Endothelial cell (in vitro differentiated cells): ENCODE results near the gene CSNK2A2. TPM values are rescaled to one million over a fixed set of nuclear protein-coding genes. Genes with fewer than 3 reads are reported as not detected.

ENCODE experiments used
- DNase-seq: peaks from one replicate; pipeline ENCODE4 v3.0.0; 2021; ENCODE audit warnings: low spot score
- H3K27ac Mint-ChIP-seq: one replicate; pipeline ENCODE4 v1.8.0; 2021; ENCODE audit warnings: mixed read lengths, inconsistent platforms; ENCODE audit not compliant: unreplicated experiment
- H3K27me3 Mint-ChIP-seq: one replicate; pipeline ENCODE4 v1.8.0; 2021; ENCODE audit warnings: mild to moderate bottlenecking, moderate library complexity, mixed read lengths, inconsistent platforms; ENCODE audit not compliant: unreplicated experiment
- H3K36me3 Mint-ChIP-seq: one replicate; pipeline ENCODE4 v1.8.0; 2021; ENCODE audit warnings: mild to moderate bottlenecking, low read depth, mixed read lengths, inconsistent platforms; ENCODE audit not compliant: unreplicated experiment
- H3K4me1 Mint-ChIP-seq: one replicate; pipeline ENCODE4 v1.8.0; 2021; ENCODE audit warnings: mild to moderate bottlenecking, mixed read lengths, inconsistent platforms; ENCODE audit not compliant: unreplicated experiment
- H3K4me3 Mint-ChIP-seq: one replicate; pipeline ENCODE4 v1.8.0; 2021; ENCODE audit warnings: mild to moderate bottlenecking, mixed read lengths, inconsistent platforms; ENCODE audit not compliant: unreplicated experiment
- H3K9me3 Mint-ChIP-seq: one replicate; pipeline ENCODE4 v1.8.0; 2021; ENCODE audit warnings: mixed read lengths, inconsistent platforms; ENCODE audit not compliant: unreplicated experiment
- total RNA-seq: library from RNA; stranded (reverse); fragmentation: NEBNext Ultra II Directional; extraction: Animal tissue kit (Norgen Biotek cat#: 25700); gene quantifications from one replicate; pipeline ENCODE4 v1.2.1, GENCODE V29; 2021; ENCODE audit not compliant: unreplicated experiment
- TF ChIP-seq, protein P1 (sequence below): fragments of 200-600 bp; sonication (generic); IDR thresholded peaks from one replicate; pipeline ENCODE4 v1.5.0; 2021; ENCODE audit warnings: antibody characterized with exemption; ENCODE audit not compliant: unreplicated experiment

The CSNK2A2 gene
- total RNA-seq, 1 donor from 2014 or later: 149 TPM

DNA sequence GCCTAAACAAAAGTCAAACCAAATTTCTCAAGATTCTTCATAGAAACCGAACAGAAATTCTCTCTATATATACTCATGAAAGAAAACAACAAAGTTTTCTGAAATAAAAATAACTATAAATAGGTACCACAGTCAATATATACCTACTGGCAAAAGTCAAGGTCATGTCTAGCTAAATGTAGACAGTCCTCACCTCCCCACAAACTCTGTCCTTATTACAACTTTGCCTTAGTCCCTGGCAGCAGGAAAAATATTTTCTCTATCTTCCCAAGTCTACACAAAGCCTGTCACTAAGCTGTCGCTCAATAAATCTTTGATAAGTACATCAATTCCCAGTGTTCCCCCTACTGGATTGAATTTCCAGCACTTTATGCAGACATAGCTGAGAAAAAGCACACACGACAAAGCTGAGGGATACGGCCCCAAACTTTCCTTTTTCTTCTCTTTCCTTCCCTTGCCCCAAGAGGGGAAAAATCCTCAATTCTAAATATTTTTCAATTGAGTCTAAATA is 71.4 kb downstream of the CSNK2A2 start:
- Mint-ChIP-seq H3K27ac (peak overlapping the region; percentile 79), H3K27me3 (peaks cover 8% of the 10 kb centered on the region), H3K9me3 (no peaks in the 10 kb centered on the region), H3K4me3 (peak overlapping the region; percentile 96), H3K36me3 (peaks cover 10% of the 10 kb centered on the region), H3K4me1 (peaks cover 54% of the 10 kb centered on the region)
- TF ChIP-seq, protein P1, sequence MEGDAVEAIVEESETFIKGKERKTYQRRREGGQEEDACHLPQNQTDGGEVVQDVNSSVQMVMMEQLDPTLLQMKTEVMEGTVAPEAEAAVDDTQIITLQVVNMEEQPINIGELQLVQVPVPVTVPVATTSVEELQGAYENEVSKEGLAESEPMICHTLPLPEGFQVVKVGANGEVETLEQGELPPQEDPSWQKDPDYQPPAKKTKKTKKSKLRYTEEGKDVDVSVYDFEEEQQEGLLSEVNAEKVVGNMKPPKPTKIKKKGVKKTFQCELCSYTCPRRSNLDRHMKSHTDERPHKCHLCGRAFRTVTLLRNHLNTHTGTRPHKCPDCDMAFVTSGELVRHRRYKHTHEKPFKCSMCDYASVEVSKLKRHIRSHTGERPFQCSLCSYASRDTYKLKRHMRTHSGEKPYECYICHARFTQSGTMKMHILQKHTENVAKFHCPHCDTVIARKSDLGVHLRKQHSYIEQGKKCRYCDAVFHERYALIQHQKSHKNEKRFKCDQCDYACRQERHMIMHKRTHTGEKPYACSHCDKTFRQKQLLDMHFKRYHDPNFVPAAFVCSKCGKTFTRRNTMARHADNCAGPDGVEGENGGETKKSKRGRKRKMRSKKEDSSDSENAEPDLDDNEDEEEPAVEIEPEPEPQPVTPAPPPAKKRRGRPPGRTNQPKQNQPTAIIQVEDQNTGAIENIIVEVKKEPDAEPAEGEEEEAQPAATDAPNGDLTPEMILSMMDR: no peak
- no peak for DNase-seq

DNA sequence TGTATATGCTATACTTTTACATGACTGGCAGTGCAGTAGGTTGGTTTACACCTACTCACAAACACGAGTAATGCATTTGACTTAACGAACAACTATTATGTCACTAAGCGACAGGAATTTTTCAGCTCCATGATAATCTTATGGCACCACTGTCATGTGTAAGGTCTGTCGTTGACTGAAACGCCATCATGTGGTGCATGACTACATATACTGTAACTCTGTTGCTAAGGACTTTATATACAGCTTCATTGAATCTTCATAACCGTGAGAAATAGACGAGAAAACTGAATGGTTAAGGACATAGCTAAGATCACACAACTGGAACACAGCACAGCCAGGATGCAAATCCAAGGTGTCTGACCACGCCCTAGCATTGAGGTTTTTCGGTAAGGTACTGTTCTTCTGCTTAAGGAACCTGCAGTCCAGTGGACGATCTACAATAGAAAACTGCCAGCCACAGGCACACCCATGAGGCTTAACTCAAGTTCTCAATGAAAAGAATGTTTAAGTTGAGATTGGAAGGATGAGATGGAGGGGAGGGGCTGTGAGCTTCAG is 72.0 kb downstream of the CSNK2A2 start:
- Mint-ChIP-seq H3K4me1 (peaks cover 60% of the 10 kb centered on the region), H3K4me3 (no peak overlapping the region), H3K27ac (peak overlapping the region; percentile 79), H3K36me3 (peaks cover 10% of the 10 kb centered on the region), H3K27me3 (peaks cover 8% of the 10 kb centered on the region), H3K9me3 (no peaks in the 10 kb centered on the region)
- DNase-seq: no peak
- TF ChIP-seq, protein P1: no peak

DNA sequence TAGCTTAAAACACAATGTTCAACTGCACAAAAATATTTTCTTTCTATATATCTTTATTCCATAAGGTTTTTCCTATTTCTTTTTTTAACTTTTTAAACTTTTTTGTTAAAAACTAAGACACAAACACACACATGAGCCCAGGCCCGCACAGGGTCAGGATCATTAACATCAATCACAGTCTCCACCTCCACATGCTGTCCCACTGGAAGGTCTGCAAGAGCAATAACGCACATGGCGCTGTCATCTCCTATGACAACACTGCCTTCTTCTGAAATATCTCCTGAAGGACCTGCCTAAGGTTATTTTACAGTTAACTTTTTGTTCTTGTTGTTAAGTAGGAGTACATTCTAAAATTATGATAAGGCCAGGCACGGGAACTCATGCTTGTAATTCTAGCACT is 72.9 kb downstream of the CSNK2A2 start:
- no peak overlapping the region for H3K4me3 Mint-ChIP-seq
- H3K9me3 Mint-ChIP-seq: no peaks in the 10 kb centered on the region
- H3K4me1 Mint-ChIP-seq: peaks cover 68% of the 10 kb centered on the region
- TF ChIP-seq, protein P1: no peak
- no peak overlapping the region for H3K27ac Mint-ChIP-seq
- peaks cover 8% of the 10 kb centered on the region for H3K27me3 Mint-ChIP-seq
- DNase-seq: no peak
- H3K36me3 Mint-ChIP-seq: peaks cover 10% of the 10 kb centered on the region

DNA sequence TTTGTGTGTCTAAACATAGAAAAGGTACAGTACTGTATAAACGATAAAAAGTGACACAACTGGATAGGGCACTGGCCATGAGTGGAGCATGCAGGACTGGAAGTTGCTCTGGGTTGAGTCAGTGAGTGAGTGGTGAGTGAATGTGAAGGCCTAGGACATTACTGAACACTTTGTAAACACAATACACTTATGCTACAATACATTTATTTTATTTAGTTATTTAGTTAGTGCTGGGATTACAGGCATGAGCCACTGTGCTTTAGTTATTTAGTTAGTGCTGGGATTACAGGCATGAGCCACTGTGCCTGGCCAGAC is 73.3 kb downstream of the CSNK2A2 start:
- Mint-ChIP-seq H3K4me3 (no peak overlapping the region), H3K9me3 (no peaks in the 10 kb centered on the region), H3K4me1 (peaks cover 71% of the 10 kb centered on the region), H3K27ac (no peak overlapping the region), H3K36me3 (peaks cover 10% of the 10 kb centered on the region), H3K27me3 (peaks cover 8% of the 10 kb centered on the region)
- TF ChIP-seq, protein P1: no peak
- DNase-seq: no peak

DNA sequence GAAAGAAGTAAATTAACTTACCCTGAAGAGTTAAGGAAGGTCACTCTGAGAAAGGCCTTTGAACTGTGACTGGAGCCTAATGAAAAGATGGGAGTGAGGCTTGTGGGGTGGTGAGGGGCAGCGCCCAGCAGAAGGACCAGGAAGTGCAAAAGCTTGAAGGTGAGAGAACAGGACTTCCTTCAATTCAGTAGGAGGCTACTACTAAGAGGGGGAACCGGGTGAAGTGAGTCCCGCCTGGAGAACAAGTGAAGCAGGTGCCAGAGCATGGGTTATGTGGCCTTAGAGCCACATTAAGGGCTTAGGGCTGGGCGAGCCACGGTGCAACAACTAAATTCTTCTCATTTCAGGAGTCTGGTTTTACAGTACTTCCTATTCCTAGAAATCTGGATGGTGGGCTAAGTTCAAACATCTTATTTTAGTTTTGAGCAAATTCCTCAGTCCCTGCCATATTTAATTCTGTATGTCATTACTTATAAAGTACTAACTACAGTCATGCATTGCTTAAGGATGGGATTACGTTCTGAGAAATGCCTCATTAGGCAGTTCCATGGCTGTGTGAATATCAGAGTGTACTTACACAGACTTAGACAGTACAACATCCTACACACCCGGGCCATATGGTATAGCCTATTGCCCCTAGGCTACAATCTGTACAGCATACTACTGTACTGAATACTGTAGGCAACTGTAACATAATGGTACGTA is 73.9 kb downstream of the CSNK2A2 start:
- no peak for DNase-seq
- Mint-ChIP-seq H3K4me1 (peaks cover 71% of the 10 kb centered on the region), H3K36me3 (peaks cover 7% of the 10 kb centered on the region), H3K27ac (peak overlapping the region; percentile 80), H3K4me3 (peak overlapping the region; percentile 56), H3K27me3 (peaks cover 3% of the 10 kb centered on the region), H3K9me3 (no peaks in the 10 kb centered on the region)
- TF ChIP-seq, protein P1: no peak
